GM21717 (cell line): ENCODE measurements around the gene DCUN1D2.
"Not testable (repeated sequence)": the region's sequence is repeated elsewhere in the genome, so short reads cannot be mapped to it uniquely, and the experiment has no call there.

Source experiments
- ATAC-seq: cut with Tn5 transposase; IDR thresholded peaks from one replicate; pipeline ENCODE4 v1.9.1; 2021; ENCODE audit warnings: mild to moderate bottlenecking, moderate library complexity; ENCODE audit not compliant: unreplicated experiment

Gene DCUN1D2

GRCh38 chr13:113468472-113469201 lies 21.9 kb downstream of the DCUN1D2 start:
- no peak for ATAC-seq

- ATAC-seq = no peak
These were observed 22.5 kb downstream of the DCUN1D2 start for GRCh38 chr13:113468029-113468428.

- ATAC-seq = no peak
These were observed 24.1 kb downstream of the DCUN1D2 start for GRCh38 chr13:113466383-113466782.

- ATAC-seq = no peak
These were observed 25.2 kb downstream of the DCUN1D2 start for GRCh38 chr13:113465300-113465699.

- no peak for ATAC-seq
These were observed 26.0 kb downstream of the DCUN1D2 start for GRCh38 chr13:113464476-113464875.

- ATAC-seq = no peak
These were observed 29.3 kb downstream of the DCUN1D2 start for GRCh38 chr13:113461022-113461751.

- ATAC-seq = no peak
These were observed 29.9 kb downstream of the DCUN1D2 start for GRCh38 chr13:113460599-113460998.

GRCh38 chr13:113460064-113460555 lies 30.4 kb downstream of the DCUN1D2 start:
- no peak for ATAC-seq

- ATAC-seq = no peak
These were observed 32.1 kb downstream of the DCUN1D2 start for GRCh38 chr13:113458253-113459065.

- no peak for ATAC-seq
These were observed 33.0 kb downstream of the DCUN1D2 start for GRCh38 chr13:113457510-113457909.

- no peak for ATAC-seq
These were observed 34.3 kb downstream of the DCUN1D2 start for GRCh38 chr13:113456116-113456702.

GRCh38 chr13:113455384-113455783 lies 35.1 kb downstream of the DCUN1D2 start:
- ATAC-seq = no peak

- ATAC-seq = no peak
These were observed 35.6 kb downstream of the DCUN1D2 start for GRCh38 chr13:113454936-113455335.

- ATAC-seq = no peak
These were observed 37.3 kb downstream of the DCUN1D2 start, which contains the start of gene ADPRHL1 for GRCh38 chr13:113452942-113453901. TSS of gene ADPRHL1 (minus strand) at chr13:113453488. CDS start at chr13:113453437, 51 bp downstream.

GRCh38 chr13:113452466-113452865 lies 38.0 kb downstream of the DCUN1D2 start:
- no peak for ATAC-seq

- no peak for ATAC-seq
These were observed 38.5 kb downstream of the DCUN1D2 start for GRCh38 chr13:113451951-113452421.

- not testable (repeated sequence) for ATAC-seq
These were observed 39.5 kb downstream of the DCUN1D2 start for GRCh38 chr13:113450861-113451620.

- ATAC-seq = not testable (repeated sequence)
These were observed 40.2 kb downstream of the DCUN1D2 start for GRCh38 chr13:113450348-113450744.
